Non-pigmented ciliary epithelial cell (primary cell): ENCODE measurements around the gene COL9A3.
"Not testable (repeated sequence)": the region's sequence is repeated elsewhere in the genome, so short reads cannot be mapped to it uniquely, and the experiment has no call there.

Experiments used
- DNase-seq: peaks from one replicate; pipeline ENCODE4 v3.0.0-alpha.2; 2010; ENCODE audit warnings: low read depth

The COL9A3 gene

GRCh38 chr20:62835931-62836861 is 19.3 kb downstream of the COL9A3 start:
- no peak for DNase-seq

GRCh38 chr20:62836967-62837490 is 20.2 kb downstream of the COL9A3 start:
- no peak for DNase-seq

GRCh38 chr20:62837790-62838127 is 20.9 kb downstream of the COL9A3 start:
- no peak for DNase-seq

- DNase-seq = no peak
These were observed 21.5 kb downstream of the COL9A3 start for GRCh38 chr20:62838128-62838891.

- DNase-seq = no peak
These were observed 22.4 kb downstream of the COL9A3 start for GRCh38 chr20:62839261-62839660.

GRCh38 chr20:62839816-62840215 is 23.0 kb downstream of the COL9A3 start:
- DNase-seq = no peak

GRCh38 chr20:62840244-62841197 is 23.7 kb downstream of the COL9A3 start:
- DNase-seq = no peak

GRCh38 chr20:62841705-62842212 is 24.9 kb downstream of the COL9A3 start:
- no peak for DNase-seq

- no peak for DNase-seq
These were observed 26.8 kb downstream of the COL9A3 start for GRCh38 chr20:62843656-62844055.

- no peak for DNase-seq
These were observed 27.3 kb downstream of the COL9A3 start for GRCh38 chr20:62844182-62844581.

GRCh38 chr20:62845416-62846160 is 28.7 kb downstream of the COL9A3 start:
- DNase-seq = no peak

- no peak for DNase-seq
These were observed 29.5 kb downstream of the COL9A3 start for GRCh38 chr20:62846166-62846890.

GRCh38 chr20:62848917-62849316 is 32.1 kb downstream of the COL9A3 start:
- not testable (repeated sequence) for DNase-seq

- no peak for DNase-seq
These were observed 32.6 kb downstream of the COL9A3 start for GRCh38 chr20:62849431-62849830.

GRCh38 chr20:62850333-62850974 is 33.6 kb downstream of the COL9A3 start:
- DNase-seq = no peak

GRCh38 chr20:62852196-62852595 is 35.3 kb downstream of the COL9A3 start:
- DNase-seq = no peak

- no peak for DNase-seq
These were observed 36.0 kb downstream of the COL9A3 start for GRCh38 chr20:62852841-62853240.

- DNase-seq = not testable (repeated sequence)
These were observed 36.5 kb downstream of the COL9A3 start for GRCh38 chr20:62853304-62853703.

- no peak for DNase-seq
These were observed 37.3 kb downstream of the COL9A3 start for GRCh38 chr20:62854121-62854520.

GRCh38 chr20:62855120-62855519 is 38.3 kb downstream of the COL9A3 start:
- no peak for DNase-seq
